ENCODE data around the gene IQGAP2.

The IQGAP2 gene

DNA sequence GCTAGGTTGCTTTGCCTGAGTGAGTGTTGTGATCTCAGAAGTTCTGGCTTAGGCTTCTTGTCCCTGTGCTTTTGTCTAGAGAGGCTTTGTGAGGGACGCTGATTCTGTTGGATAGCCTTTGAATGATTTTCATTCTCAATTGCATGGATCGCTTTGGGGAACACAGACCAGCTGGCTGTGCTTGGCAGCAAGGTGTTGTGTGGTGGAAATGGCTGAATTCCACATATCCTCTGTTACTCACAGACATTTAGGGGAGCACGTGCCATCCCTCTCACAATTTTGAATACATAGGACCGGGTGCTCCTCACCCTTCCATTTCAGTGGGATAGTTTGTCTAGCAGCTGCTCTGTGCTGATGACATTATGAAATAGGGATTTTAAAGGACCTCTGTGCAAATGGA is 76.2 kb downstream of the IQGAP2 start:
- FAIRE-seq: no peak

DNA sequence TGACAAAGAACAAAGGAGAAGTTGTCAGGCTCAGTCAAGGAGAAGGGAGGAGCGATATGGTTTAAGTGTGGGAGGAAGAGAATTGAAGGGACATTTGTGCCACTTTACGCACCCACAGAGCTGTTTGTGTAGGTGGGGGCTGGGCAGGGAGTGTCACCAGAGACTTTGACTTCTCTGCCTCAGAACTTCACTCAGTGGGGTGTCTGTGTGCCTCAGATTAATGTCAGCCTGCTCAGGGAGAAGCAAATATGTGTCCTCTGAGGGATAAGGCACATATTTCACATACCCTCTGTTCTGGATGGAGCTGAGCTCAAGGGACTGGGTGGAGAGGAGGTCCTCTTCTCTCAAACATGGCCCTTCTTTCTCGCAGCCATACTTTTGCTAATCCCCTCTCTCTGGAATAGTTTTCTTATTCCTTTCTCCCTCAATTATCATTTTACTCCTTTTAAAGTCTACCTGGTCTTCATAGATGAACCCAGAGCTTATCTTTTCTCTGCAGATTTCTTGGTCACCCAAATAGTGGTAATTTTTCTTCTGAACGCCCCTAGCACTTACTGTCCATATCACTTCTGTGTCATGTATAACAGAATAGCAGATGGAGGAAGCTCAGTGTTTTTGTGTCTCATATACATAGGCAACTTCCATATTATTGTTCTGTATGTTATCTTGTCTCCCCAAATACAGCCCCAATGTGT is 77.0 kb downstream of the IQGAP2 start:
- no peak for FAIRE-seq

DNA sequence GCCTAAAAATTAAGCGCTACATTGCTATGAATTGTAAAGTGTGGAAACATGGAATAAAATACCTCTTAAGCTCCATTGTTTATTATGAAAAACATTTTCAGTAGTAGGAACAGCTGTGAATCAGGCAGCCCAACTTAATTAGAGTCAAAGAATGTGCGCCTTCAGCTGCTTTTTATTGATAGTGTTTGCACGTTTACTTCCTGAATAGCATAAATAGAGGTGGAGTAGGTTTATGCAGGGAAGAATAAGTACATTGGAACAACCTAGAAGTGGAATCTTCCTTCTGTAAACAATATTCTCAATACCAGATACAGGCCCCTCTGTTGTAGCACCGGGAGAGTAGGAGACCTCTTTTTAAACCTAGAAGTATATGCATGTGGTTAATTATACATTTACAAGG is 79.9 kb downstream of the IQGAP2 start:
- no peak for FAIRE-seq

DNA sequence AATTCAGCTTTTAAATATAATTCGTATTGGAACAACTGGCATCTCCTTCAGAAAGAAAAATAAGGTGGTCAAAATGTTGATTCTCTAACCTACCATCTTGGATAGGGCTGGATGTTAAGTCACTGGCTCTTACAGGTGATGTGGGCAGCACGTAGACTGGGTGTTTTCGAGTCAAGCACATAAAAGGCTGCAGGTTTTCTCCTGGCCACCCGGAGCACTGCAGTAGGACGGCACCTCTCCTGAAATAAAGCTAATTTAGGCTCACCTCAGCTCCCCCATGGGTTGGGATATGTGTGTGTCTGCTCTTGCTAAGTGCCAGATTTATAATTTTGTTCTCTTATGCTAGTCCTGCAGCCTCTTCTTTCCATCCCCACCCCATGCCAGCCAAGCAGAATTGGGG is 80.3 kb downstream of the IQGAP2 start:
- no peak for FAIRE-seq

DNA sequence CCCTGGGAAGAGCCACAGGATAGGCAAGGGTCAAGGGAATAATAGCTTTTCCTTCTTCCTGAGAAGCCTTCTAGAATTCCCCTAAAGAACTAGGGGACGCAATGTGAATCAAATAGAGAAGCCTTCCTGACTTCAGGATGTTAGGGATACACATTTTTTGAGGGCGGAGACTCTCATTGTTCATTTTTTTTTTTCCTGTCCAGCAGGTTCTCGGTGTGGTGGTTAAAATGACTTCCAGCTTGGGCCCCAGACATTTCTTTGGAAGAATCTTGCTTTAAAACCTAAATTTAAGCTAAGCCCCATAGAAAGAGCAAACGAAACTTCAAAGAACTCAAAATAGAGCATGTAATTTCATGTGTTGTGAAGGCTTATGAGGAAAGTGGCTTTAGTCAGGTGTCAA is 80.8 kb downstream of the IQGAP2 start:
- FAIRE-seq: no peak

DNA sequence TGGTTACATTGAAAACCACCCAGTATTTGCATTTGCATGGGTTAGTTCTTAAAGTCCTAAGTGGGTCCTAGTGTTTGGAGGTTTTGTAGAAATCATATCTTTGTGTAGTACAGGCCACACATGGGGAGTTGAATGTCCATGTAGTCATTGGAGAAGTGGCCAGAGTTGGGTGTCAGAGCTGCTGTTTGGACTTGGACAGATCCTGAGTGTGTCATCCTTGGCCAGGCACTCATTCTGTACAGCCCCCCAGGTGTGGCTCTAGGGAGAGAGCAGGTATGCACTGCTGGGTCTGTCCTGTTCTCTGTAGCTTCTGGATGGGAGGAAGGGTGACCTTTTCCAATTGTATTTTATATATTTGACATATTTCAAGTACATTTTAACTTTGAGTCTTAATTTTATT is 82.4 kb downstream of the IQGAP2 start:
- no peak for FAIRE-seq

DNA sequence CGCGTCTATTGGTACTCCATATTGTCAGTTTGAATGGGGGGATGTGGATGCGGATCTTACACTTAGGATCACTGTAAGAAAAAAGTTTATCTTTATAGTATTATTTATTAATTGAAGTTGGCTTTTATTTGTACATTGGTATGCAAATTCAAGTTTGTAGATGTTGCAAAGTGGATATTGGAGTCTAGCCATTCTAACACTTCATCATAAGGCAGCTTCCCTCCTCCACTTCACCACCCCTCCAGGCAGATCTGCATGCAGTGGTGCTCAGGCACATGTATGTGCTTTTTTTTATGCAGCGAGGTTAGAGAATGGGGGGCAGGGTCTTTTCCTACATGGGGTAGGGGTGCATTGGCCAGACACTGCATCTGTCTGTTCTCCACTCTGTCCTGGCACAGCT is 84.3 kb downstream of the IQGAP2 start:
- no peak for FAIRE-seq

DNA sequence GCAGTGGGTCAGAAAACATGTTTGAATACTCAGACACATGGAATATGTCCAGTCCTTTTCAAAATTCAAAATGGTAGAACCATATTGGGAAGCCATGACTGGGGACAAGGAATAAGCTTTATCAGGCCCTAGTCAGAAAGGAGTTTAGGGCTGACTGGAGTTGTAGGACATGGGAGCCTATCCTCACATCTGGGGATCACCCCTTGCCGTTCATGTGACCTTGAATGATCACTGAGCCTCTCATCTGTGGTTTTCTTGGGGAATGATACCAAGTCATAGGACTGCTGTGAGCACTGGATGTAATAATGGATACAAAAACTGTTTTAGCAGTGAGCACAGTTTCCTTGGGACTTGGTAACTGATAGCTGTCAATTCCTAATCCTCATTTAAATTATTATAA is 84.7 kb downstream of the IQGAP2 start:
- FAIRE-seq: no peak

DNA sequence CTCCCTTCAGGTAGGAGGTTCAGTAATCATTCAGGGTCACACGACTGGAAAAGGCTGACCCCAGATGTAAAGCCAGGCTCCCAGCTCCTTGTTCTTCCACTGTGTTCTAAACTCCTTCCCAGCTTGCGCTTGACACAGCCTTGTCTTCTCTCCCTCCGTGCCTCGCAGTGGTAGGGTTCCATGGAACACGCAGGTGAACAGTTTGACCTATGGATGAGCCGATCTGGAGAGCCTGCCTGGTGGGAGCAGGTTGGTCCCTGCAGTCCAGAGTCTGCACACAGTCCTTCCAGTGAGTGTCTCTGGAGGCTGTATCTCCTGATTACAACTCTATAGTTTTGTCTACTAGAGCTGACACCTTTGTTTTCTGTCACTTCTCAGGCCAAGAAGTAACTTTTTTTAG is 85.9 kb downstream of the IQGAP2 start:
- no peak for FAIRE-seq

DNA sequence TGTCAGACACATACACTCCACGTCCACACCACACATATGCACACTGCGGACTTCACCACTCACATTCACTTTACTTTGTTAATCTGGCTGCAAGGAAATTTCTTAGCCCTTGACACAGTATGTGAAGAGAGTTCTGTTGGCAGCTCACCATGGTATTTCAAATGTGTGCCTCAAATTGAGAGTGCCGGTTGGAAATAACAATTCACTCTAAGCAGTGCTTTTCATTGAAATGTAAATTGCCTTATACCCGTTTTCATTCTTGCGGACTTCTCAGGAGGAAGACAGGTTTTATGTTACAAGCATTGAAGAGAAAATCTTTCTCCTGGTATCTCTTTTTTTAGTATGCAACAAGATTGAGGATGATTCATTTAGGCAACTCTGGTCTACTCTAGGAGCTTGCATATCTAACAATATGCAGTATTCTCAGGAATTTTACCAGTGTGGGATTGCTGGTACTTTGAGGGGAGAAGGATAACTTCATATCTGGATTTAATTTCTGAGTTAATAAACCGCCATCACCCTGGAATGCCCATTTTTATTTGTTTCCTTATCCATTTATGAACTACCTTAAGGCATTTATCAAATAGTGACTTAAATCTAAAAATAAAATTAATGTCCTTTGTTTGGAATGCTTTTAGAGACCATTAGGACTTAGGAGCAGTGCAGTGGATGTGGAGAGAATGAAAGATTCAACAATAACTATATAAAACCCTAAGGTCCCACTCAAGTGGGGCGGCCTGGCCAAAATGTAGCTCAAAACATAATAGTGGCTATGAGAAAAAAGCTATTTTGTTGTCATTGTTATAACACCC is 87.0 kb downstream of the IQGAP2 start:
- FAIRE-seq: no peak

DNA sequence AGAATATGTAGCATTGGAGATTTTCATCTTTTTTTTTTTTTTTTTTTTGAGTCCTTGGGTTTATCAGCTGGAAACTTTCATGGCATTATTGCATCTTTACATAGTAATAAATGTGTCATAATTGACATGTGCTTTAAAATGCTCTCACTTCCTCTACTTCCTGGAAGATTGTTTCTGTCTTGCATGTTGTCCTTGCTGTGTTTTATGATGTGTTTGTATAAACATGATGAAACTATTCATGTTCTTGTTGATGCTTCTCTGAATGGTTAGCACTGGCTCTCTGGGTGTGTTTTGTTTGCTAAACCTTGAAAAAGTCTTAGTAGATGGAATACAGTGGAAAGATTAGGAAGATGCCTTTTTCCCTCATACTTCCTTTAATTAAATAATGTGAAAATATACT is 87.9 kb downstream of the IQGAP2 start:
- no peak for FAIRE-seq

DNA sequence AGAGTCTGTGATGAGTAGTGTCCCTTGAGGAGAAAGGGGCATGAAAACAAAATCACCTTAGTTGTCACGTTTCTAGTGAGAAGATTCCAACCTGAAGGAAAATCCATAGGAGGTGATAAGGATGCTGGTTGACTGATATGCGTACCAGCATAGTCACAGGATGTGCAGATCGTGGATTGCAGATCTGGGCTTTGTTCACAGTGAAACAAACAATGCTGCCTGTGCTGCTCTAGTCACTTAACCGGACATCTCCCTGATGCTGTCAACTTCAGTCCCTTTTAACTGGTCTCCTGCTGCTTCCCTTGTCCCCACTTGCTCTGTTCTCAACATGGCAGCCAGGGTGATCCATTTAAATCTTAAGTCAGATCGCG is 89.7 kb downstream of the IQGAP2 start:
- FAIRE-seq: no peak

DNA sequence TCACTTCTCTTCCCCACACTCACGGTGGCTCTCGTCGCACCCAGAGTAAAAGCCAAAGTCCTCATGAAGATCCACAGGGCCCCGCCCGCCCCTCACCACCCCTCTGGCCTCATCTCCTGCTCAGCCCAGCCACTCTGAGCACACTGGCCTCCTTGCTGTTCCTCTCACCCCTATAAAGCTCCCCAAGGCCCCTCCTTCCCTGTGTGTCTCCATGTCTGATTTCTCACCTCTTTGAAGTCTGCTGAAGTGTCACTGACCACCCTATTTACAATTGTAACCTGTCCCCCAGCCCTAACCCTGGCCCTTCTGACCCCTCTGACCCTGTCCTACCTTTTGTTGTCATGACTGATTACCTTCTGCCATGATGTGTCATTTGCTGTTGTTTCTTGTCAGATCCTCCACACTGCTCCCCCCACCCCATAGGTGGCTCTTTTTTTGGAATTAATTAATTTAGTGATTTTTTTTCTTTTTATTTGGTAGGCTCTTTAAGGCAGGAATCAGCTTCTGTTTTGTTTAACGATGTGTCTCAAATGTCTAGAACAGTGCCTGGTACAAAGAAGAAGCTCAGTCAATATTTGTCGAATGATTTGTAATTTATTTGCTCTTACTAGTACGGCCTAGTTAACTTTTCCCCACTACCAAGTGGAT is 90.2 kb downstream of the IQGAP2 start:
- FAIRE-seq: no peak

DNA sequence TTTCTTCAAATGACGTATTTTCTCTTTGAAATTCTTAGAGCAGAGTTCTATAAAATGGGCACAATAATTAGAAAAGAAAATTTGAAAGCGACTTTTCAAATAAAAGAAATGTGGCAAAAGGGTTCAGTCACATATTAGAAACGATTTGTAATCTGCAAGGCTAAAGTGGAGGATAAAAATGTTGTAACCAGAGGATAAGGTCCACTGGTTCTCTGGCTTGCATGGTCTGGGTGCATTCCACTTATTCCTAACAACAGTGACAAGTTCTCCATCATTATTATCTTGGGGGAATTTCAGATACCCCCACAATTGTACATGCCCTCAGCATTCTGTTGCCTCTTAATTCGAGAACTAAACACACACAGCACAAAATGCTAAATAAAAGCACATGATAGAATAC is 91.1 kb downstream of the IQGAP2 start:
- no peak for FAIRE-seq

DNA sequence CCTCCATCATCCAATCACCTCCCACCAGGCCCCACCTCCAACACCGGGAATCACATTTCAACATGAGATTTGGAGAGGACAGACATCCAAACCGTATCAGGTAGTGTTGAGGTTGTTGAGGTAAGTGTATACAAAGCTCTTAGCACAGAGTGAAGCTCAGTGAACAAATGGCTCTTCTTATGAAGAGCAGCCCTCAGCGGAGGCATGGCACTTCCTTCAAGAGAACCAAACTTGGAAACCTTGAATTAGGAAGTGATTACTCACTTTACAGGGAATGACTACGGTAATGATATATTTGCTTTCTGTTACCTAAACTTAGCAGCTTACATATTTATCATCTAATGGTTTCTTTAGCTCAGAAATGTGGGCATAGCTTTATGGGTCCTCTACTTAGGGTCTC is 92.8 kb downstream of the IQGAP2 start:
- no peak for FAIRE-seq

DNA sequence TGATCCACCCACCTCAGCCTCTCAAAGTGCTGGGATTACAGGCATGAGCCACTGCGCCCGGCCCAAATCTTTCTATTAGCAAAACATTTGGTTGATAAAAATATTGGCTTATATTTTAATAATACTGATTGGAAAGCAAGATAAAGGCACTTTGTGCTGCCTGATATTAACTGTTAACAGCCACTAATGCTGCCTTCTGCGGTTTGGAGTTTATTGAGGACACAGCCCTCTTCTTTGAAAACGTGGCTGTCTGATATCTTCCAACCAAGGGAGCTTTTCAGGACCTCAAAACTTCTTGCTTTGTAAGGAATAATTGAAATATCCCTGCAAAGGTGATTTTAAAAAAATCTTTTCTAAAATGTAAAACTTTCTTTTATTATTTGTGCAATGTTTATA is 94.0 kb downstream of the IQGAP2 start:
- no peak for FAIRE-seq

DNA sequence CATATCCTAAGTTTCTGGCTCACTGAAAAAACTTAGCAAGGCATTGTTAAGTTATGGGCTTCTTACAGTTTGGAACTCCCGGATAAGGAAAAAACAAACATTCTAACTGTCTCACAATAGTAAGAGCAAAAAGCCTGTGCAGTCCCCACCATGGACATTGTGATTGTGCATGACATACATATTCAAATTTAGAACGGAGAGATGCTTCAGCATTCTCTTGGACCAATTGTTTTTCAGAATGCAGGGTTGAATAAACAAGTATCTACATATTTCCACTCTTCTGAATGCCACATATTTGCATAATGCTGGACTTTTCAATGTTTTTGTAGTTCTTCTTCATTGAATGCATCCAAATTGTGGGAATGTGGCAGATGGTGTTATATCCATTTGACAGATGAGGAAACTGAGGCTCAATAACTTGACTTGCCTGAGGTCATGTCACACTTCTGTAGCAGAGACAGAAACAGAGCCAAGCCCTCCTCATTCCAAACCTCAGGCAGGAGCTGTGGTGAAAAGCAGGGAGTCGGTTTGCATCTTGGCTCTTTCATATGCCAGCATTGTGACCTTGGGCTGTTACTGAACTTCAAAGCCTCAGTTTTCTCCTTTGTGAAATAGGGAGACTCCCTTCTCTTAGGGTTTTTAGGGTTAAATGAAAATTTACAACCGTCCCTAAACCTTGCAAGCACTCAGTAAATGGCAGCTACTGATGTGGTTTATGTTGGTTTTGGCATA is 95.1 kb downstream of the IQGAP2 start:
- FAIRE-seq: no peak

DNA sequence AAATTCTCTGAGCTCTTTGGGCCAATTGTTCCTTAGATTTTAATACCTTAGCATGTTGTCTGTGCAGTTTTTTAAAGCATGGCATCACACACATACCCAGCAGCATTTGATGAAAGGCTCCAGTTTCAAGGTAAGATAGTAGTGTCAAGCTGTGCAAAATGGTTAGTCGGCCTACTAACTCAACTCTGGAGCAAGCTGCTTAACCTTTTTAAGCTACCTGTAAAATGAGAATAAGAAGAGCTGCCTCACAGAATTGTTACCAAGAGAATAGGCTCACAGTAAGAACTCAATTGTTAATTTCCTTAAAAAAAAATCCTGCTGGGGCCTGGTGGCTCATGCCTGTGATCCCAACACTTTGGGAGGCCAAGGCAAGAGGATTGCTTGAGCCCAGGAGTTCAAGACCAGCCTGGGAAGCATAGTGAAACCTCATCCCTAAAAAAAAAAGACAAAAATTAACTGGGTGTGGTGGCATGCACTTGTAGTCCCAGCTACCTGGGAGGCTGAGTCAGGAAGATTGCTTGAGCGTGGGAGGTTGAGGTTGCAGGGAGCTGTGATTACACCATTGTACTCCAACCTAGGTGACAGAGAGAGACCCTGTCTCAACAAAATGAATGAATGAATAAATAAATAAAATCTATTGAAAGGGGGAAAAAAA is 96.5 kb downstream of the IQGAP2 start:
- FAIRE-seq: no peak

DNA sequence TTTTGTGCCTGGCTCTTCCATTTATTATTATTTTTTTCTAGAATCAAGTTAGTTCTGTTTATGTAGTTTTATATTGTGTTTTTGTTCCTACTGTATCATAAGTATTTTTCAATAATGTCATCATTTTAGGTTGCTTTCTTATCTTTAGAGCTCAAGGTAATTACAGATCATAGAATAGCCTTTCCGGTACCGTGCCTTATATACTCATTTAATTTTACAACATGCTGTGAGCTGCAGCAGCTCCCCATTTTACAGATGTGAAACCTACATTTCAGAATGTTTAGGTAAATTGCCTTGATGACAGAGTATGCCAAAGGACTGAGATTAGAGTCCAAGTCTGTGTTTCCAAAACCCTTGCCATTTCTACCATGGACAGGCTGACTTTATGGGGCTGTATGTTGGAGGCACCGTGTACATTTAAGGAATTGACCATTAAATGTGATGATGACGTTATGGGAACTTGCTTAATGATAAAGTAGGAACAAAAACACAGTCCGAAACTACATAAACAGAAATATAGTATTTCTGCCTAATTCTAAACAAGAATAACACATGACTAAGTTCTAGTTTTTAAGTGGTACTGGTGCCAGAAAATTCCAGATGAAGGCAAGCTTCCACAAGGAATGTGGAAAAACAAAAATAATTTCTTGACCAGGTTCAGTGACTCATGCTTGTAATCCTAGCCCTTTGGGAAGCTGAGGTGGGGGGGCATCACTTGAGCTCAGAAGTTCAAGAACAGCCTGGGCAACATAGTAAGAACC is 97.7 kb downstream of the IQGAP2 start:
- no peak for FAIRE-seq

DNA sequence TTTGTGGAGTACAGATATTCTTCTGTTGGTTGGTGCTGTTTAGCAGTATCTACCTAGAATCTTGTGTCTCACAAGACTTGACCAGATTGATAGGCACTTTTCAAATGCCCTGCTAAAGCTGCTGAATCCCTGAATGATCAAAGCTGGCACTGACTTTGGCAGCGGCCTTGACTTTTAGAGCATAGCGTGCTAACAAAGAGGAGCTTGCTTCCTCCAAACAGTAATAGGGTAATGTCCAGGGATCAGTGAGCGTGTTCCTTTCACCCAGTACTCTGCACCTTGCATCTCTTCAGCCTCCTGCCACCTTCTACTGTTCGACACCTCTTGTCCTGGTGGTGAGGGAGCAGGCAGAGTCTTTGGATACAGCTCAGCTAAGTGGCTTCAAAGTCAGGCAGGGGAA is 100.8 kb downstream of the IQGAP2 start:
- FAIRE-seq: no peak

DNA sequence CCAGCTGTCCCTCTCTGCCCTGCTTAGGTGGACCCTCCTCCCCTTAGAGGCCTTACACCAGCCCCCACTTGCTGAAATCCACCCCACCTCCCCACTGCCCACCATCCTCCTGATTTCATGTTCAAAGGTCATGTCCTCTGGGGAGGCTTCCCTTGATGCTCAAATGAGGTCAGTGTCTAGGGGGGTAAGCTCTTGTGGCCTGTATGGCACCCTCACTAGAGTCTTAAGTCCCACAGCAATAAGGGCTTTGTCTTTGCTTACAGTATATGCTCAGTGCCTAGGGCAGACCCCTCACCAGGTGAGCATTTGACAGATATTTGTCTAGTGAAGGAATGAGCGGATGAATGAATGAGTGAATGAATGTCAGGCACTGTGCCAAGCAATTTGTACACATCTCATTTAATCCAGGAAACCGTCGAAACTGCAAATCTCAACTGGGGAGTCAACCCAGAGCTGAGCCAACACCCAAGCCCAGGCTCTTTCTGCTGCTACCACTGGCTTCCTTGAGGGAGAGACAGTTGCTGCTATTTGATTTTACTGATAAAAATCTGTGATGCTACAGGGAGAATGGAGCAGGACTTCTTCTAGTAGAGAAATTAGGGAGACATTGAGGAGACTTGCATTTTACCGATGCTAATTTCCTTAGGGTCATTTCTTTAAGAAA is 101.9 kb downstream of the IQGAP2 start:
- no peak for FAIRE-seq

DNA sequence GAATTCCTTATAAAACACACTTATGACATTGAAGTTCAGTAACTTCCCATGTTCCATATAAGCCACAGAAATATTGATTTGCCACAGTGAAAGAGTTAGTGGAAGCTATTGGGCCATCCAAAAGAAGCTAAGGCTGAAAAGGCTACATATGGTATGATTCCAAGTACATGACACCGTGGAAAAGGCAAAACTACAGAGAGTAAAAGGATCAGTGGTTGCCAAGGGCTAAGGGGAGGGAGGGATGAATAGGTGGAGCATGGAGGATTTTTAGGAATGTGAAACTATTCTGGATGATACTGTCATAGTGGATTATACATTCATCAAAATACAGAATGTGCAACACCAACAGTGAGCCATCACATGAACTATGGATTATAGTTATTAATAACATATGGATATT is 110.4 kb downstream of the IQGAP2 start:
- FAIRE-seq: no peak

All from TTC549 (cell line).